Measurements from ENCODE around the gene COG8.
"Not testable (repeated sequence)": the region's sequence is repeated elsewhere in the genome, so short reads cannot be mapped to it uniquely, and the experiment has no call there.

COG8 gene, protein sequence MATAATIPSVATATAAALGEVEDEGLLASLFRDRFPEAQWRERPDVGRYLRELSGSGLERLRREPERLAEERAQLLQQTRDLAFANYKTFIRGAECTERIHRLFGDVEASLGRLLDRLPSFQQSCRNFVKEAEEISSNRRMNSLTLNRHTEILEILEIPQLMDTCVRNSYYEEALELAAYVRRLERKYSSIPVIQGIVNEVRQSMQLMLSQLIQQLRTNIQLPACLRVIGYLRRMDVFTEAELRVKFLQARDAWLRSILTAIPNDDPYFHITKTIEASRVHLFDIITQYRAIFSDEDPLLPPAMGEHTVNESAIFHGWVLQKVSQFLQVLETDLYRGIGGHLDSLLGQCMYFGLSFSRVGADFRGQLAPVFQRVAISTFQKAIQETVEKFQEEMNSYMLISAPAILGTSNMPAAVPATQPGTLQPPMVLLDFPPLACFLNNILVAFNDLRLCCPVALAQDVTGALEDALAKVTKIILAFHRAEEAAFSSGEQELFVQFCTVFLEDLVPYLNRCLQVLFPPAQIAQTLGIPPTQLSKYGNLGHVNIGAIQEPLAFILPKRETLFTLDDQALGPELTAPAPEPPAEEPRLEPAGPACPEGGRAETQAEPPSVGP

GRCh38 chr16:69339289-69340094 is at the start of gene COG8, which contains the start of gene NIP7:
Gene COG8 (minus strand): TSS chr16:69339564. CDS start chr16:69339552, 12 bp downstream.
Gene NIP7 (plus strand): TSS chr16:69339772. CDS start chr16:69339830, 58 bp downstream.
- DNase-seq: peak; percentile 96

DNA sequence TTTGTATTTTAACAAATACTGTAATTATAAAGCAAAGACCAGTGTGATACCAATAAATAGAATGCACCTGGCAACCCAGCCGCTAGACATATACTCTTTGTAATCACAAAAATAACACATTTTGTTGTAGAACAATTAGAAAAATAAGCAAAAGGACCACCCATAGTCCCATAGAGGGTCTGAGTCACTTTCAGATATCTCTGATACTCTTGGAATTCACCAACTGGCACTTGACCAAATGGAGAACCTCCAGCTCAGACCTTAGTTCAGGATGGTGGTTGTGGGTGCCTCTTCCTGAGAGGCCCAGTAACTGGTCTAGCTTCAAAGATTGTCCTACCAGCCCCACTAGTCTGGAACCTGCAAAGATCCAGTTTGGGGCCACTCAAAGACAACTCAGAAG is 47.2 kb upstream of the COG8 start:
- no peak for DNase-seq

DNA sequence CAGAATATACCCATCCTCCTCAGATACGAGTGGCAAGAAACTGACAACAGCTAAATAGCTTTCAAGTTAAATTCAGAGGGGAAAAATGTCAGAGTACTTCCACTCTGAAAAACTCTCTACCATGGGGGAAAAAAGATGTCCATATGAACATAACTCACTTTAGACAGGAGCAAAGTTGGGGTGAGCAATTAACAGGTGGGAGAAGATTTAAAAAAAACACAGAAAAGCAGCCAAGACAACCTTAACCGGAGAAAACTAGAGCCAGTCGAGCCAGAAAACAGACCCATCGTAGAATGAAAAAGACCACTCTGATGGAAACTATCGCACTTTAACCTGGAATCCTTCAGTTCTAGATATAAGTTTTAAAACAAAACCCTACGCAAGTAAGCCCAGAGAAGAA is 45.6 kb upstream of the COG8 start:
- no peak for DNase-seq

GRCh38 chr16:69382421-69382820 is 43.1 kb upstream of the COG8 start:
- no peak for DNase-seq

GRCh38 chr16:69381231-69381630 is 41.9 kb upstream of the COG8 start:
- no peak for DNase-seq

DNA sequence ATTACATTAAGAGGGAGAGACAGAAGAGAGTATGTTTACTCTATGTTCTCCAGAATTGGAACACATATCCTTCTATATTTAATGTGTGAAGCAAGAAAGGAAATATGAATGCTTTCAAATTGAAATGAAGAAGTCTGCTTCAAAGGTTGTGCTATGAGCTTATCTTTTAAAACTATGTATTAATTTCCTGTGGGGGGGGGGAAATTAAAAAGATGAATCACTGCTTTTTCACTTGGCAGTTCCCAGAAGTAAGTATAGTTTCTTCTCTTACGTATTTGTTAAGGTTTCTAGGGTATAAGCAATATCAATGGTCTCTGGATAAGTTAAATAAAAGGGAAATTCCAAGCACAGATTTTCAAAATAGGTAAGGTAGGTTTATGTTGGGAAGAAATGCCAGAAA is 39.4 kb upstream of the COG8 start:
- DNase-seq: peak; percentile 16

- no peak for DNase-seq
These were observed 38.7 kb upstream of the COG8 start for GRCh38 chr16:69378036-69378435.

DNA sequence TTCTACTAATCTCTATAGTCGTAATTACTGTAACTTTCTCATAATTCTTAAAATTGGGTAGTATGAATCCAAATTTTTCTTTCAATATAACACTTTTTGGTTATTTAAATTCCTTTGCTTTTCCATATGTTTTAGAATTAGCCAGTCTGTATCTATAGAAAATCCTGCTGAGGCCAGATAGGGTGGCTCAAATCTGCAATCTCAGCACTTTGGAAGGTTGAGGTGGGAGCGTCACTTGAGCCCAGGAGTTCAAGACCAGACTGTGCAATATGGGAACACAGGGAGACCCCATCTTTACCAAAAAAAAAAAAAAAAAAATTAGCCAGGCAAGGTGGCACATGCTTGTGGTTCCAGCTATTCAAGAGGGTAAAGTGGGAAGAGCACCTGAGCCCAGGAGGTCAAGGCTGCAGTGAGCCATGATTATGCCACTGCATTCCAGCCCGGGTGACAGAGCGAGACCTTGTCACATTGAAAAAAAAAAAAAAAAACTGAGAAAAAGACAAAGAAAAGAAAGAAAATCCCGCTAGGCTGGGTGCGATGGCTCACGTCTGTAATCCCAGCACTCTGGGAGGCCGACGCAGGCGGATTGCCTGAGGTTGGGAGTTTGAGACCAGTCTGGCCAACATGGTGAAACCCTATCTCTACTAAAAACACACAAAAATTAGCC is 37.2 kb upstream of the COG8 start:
- no peak for DNase-seq

GRCh38 chr16:69373019-69373418 is 33.7 kb upstream of the COG8 start:
- no peak for DNase-seq

DNA sequence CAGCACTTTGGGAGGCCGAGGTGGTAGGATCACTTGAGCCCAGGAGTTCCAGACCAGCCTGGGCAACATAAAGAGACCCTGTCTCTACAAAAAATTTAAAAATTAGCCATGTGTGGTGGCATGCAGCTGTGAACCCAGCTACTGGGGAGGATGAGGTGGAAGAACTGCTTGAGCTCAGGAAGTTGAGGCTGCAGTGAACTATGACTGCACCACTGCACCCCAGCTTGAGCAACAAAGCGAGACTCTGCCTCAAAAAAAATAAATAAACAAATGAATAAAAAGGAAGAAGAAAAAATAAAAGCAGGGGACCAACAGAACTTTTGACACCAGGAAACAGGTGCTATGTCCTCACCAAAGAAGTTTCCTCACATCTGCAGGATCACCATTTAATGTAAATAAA is 32.2 kb upstream of the COG8 start:
- no peak for DNase-seq

GRCh38 chr16:69368866-69369265 is 29.5 kb upstream of the COG8 start:
- no peak for DNase-seq

- no peak for DNase-seq
These were observed 28.6 kb upstream of the COG8 start for GRCh38 chr16:69367980-69368379.

DNA sequence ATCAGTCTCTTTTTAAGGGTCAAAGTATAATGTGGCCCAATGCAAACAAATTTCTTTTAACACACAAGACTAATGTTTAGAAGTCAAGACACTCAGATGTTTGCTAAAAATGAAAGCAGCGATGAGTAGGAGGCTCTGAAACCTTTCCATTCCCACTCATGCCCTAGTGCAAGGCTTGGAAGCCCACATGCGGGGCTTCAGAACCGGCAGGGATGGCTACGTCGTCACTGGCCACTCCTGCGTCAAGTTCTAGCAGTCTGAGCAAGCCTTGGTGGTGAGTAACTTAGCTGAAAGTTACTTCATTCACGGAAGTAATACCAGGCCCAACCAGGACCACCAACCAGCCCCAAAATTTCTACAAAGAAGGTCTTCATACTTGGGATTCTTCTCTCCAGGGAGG is 27.1 kb upstream of the COG8 start:
- DNase-seq: no peak

DNA sequence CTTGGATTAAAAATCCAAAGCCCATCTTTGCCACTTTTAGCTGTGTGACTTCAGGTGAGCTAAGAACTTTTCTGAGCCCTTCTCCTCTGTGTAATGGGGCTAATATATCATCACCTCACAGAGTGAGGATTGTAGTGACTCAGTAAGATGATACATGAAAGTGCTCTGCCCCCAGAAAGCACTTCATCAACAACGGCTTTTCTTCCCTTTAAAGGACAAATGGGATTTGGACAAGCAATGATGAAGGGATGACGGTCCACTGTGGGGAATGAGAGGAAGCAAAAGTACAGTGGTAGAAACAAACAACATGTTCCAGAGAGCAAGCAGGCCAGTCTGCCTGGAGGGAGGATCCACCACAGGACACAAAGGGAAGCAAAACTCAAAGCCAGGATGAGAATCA is 26.5 kb upstream of the COG8 start:
- DNase-seq: no peak

- DNase-seq: no peak
These were observed 24.7 kb upstream of the COG8 start for GRCh38 chr16:69364088-69364487.

- DNase-seq: no peak
These were observed 23.9 kb upstream of the COG8 start for GRCh38 chr16:69363281-69363717.

- not testable (repeated sequence) for DNase-seq
These were observed 20.7 kb upstream of the COG8 start for GRCh38 chr16:69360070-69360469.

- no peak for DNase-seq
These were observed 12.1 kb upstream of the COG8 start, which contains the start of gene TMED6 for GRCh38 chr16:69351309-69352027. Gene TMED6 (minus strand): TSS chr16:69351786. CDS start chr16:69351753, 33 bp downstream.

- DNase-seq: no peak
These were observed 11.3 kb upstream of the COG8 start for GRCh38 chr16:69350536-69351133.

DNA sequence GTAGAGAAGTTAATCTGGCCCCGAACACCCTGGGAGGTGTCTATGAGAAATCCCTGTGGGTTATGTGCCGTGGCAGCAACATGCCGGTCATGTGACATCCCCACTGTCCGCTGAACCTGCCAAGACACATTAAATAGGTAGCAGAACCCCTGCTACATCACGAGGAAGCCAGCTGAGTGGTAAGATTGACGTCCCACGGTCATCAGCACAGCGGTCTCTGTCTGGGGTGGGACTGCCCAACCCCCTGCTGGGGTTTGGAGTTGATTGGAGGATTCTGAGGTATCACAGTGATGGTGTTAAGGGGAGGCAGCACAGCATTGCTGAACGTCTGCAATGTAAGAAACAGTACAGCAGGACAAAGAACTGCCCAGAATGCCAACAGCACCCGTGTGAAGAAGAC is 10.2 kb upstream of the COG8 start:
- no peak for DNase-seq

- DNase-seq: no peak
These were observed 8.9 kb upstream of the COG8 start for GRCh38 chr16:69348222-69348621.

- no peak for DNase-seq
These were observed 7.3 kb upstream of the COG8 start for GRCh38 chr16:69346683-69347082.
